HL-60 (cell line): ENCODE measurements around the gene MRGPRG.

Experiments
- GABPA ChIP-seq: IDR thresholded peaks from 2 replicates; pipeline ENCODE4 v1.6.1; 2012; ENCODE audit warnings: low read depth
- POLR2AphosphoS5 ChIP-seq: IDR thresholded peaks from 2 replicates; pipeline ENCODE4 v1.6.1; 2012; ENCODE audit warnings: low read depth
- SPI1 ChIP-seq: IDR thresholded peaks from 2 replicates; pipeline ENCODE4 v1.6.1; 2012; ENCODE audit warnings: low read depth, mild to moderate bottlenecking, borderline replicate concordance
- TF ChIP-seq, protein P1 (sequence below): IDR thresholded peaks from one replicate; pipeline ENCODE4 v1.5.1; 2011; ENCODE audit warnings: low read length, control low read depth, inconsistent platforms; ENCODE audit not compliant: insufficient read depth
- TF ChIP-seq, protein P2 (sequence below): IDR thresholded peaks from 2 replicates; pipeline ENCODE4 v1.6.1; 2012; ENCODE audit warnings: low read depth; ENCODE audit not compliant: insufficient replicate concordance

DNA sequence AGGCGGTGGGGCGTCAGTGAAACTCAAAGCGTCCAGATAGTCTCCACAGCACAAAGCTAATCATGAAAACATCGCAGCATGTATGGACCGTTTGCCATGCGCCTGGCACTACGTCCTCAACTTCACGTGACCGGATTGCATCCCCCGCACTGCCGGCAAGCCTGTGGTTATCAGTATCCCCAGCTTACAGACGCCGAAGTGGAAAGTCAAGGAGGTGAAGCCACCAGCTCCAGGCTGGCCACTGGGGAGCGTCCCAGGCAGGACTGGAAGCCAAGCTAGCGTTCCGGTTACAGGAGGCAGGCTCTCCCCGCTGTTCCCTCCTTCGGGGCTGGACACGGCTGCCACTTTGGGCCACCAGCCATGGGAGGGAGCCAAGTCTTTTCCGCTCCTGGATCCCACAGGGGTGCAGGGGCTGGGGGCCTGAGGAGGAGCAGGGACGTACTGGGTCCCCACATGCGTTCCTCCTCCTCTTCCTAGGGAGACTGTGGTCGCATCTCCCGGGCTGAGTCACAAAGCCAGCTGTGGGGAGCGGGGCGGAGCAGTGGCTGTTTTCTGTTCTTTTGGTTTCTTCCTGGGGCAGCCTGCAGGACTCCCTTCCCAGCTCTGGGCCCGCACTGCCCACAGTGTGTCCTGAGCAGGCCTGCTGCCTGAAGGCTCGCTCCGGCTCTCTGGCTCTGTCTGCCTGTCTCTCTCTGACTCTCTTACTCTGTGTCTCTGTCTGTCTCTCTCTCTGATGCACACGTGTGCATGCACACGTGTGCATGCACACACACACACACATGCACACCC is 49.2 kb downstream of the MRGPRG start:
- TF ChIP-seq, protein P1, sequence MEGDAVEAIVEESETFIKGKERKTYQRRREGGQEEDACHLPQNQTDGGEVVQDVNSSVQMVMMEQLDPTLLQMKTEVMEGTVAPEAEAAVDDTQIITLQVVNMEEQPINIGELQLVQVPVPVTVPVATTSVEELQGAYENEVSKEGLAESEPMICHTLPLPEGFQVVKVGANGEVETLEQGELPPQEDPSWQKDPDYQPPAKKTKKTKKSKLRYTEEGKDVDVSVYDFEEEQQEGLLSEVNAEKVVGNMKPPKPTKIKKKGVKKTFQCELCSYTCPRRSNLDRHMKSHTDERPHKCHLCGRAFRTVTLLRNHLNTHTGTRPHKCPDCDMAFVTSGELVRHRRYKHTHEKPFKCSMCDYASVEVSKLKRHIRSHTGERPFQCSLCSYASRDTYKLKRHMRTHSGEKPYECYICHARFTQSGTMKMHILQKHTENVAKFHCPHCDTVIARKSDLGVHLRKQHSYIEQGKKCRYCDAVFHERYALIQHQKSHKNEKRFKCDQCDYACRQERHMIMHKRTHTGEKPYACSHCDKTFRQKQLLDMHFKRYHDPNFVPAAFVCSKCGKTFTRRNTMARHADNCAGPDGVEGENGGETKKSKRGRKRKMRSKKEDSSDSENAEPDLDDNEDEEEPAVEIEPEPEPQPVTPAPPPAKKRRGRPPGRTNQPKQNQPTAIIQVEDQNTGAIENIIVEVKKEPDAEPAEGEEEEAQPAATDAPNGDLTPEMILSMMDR, result no peak
- TF ChIP-seq POLR2AphosphoS5 (peak; percentile 74), SPI1 (no peak), GABPA (no peak; the same call in 1 of the 2 replicates)
- TF ChIP-seq, protein P2, sequence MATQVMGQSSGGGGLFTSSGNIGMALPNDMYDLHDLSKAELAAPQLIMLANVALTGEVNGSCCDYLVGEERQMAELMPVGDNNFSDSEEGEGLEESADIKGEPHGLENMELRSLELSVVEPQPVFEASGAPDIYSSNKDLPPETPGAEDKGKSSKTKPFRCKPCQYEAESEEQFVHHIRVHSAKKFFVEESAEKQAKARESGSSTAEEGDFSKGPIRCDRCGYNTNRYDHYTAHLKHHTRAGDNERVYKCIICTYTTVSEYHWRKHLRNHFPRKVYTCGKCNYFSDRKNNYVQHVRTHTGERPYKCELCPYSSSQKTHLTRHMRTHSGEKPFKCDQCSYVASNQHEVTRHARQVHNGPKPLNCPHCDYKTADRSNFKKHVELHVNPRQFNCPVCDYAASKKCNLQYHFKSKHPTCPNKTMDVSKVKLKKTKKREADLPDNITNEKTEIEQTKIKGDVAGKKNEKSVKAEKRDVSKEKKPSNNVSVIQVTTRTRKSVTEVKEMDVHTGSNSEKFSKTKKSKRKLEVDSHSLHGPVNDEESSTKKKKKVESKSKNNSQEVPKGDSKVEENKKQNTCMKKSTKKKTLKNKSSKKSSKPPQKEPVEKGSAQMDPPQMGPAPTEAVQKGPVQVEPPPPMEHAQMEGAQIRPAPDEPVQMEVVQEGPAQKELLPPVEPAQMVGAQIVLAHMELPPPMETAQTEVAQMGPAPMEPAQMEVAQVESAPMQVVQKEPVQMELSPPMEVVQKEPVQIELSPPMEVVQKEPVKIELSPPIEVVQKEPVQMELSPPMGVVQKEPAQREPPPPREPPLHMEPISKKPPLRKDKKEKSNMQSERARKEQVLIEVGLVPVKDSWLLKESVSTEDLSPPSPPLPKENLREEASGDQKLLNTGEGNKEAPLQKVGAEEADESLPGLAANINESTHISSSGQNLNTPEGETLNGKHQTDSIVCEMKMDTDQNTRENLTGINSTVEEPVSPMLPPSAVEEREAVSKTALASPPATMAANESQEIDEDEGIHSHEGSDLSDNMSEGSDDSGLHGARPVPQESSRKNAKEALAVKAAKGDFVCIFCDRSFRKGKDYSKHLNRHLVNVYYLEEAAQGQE, result no peak
